HFF-Myc (cell line): ENCODE results near the gene KCNQ1.

Experiments used
- DNase-seq: peaks from one replicate; pipeline ENCODE4 v3.0.0-alpha.2; 2011; ENCODE audit warnings: low read depth; ENCODE audit errors: extremely low read depth
- H3K4me3 ChIP-seq: replicated peaks from 2 replicates; pipeline ENCODE4 v1.5.1; 2011; ENCODE audit warnings: low read depth, mild to moderate bottlenecking, control low read depth, low read length
- TF ChIP-seq, protein P1 (sequence below): IDR thresholded peaks from 2 replicates; pipeline ENCODE4 v1.5.1; 2012; ENCODE audit warnings: mild to moderate bottlenecking, low read depth, low read length, control low read depth; ENCODE audit errors: missing control alignments

Gene KCNQ1

GRCh38 chr11:2669634-2670469 lies 225.0 kb downstream of the KCNQ1 start:
- no peak for DNase-seq
- no peak overlapping the region for H3K4me3 ChIP-seq
- TF ChIP-seq, protein P1, sequence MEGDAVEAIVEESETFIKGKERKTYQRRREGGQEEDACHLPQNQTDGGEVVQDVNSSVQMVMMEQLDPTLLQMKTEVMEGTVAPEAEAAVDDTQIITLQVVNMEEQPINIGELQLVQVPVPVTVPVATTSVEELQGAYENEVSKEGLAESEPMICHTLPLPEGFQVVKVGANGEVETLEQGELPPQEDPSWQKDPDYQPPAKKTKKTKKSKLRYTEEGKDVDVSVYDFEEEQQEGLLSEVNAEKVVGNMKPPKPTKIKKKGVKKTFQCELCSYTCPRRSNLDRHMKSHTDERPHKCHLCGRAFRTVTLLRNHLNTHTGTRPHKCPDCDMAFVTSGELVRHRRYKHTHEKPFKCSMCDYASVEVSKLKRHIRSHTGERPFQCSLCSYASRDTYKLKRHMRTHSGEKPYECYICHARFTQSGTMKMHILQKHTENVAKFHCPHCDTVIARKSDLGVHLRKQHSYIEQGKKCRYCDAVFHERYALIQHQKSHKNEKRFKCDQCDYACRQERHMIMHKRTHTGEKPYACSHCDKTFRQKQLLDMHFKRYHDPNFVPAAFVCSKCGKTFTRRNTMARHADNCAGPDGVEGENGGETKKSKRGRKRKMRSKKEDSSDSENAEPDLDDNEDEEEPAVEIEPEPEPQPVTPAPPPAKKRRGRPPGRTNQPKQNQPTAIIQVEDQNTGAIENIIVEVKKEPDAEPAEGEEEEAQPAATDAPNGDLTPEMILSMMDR, result no peak

GRCh38 chr11:2670541-2671100 lies 225.8 kb downstream of the KCNQ1 start:
- TF ChIP-seq, protein P1, result no peak
- no peak overlapping the region for H3K4me3 ChIP-seq
- DNase-seq, result no peak

GRCh38 chr11:2671748-2672147 lies 226.9 kb downstream of the KCNQ1 start:
- H3K4me3 ChIP-seq, result no peak overlapping the region
- TF ChIP-seq, protein P1, result no peak
- no peak for DNase-seq

DNA sequence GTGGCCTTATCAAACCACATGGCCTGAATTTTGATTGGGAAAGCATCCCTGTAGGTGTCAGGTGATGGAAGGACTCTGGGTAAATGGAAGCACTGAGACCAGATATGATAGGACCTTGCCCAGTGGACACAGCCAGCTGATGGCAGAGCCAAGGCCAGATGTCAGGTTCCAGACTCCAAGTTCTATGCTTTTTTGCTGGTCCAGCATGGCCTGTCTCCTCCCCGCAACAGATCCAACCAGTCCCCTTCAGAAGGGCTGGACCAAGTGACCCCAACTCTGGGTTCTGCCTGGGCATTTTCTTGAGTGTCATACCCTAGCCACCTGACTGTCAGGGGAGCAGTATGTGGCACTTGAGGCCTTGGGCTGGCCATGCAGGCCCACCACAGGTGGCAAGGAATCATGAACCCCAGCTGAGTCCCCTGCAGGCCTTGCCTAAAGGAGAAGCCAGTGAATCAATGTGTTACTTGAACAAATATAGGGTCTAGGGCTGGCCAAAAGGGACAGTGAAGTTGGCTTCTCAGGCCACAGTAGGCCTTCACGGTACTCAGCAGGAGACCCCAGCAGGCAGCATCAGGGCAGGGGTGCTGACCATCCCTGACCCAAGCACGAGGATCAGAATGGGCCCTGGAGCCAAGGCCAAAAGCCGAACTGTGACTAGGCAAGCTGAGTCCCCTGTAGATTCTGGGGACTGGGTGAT lies 227.9 kb downstream of the KCNQ1 start:
- TF ChIP-seq, protein P1, result no peak
- no peak for DNase-seq
- no peak overlapping the region for H3K4me3 ChIP-seq

GRCh38 chr11:2673250-2673610 lies 228.4 kb downstream of the KCNQ1 start:
- H3K4me3 ChIP-seq, result no peak overlapping the region
- DNase-seq, result no peak
- TF ChIP-seq, protein P1, result no peak

DNA sequence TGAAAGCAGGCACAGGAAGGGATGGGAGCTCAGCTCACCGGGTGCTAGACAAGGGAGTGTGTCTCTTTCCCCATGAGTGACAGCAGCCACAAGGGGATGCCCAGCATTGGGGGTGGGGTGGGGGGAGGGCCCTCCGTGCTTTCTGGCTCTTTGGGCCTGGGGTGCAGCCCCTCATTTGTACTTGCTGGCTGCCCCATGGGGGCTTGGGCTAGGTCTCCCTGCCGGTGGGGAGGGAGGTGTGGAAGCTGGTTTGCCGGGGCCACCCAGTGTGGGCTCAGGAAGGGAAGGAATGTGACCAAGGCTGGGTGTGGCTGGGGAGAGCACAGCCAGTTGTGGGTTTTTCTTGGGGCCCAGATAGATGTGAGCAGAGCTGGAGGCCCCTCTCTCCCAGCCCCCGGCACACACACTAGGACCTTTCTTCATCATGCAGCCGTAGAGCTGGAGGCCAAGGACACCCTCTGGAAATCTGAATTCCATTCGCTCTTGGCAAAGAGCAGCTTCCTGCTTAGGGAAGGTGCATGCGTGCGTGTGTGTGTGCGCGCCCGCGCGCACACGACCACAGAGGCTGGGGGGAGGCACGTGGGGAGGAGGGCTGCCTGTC lies 229.2 kb downstream of the KCNQ1 start:
- DNase-seq, result no peak
- no peak overlapping the region for H3K4me3 ChIP-seq
- TF ChIP-seq, protein P1, result no peak
